SK-N-SH (cell line): ENCODE data around the gene DCHS1. TPM values are rescaled to one million over a fixed set of nuclear protein-coding genes. Genes with fewer than 3 reads are reported as not detected.

ENCODE experiments used
- CTCF ChIA-PET: fragments of 300-600, 350-600 bp; formaldehyde crosslinking; extraction: SDS; loops from one replicate; lab custom pipeline; 2021; lab: Yijun Ruan, JAX
- POLR2A ChIA-PET: fragments of 350-600 bp; sonication (Branson Sonifier 250); formaldehyde crosslinking; extraction: SDS; loops from one replicate; lab custom pipeline; 2020; ENCODE audit warnings: antibody characterized with exemption, inconsistent platforms; lab: Yijun Ruan, JAX
- DNase-seq: peaks from one replicate; pipeline ENCODE4 v3.0.0; 2012
- H2AFZ ChIP-seq: fragments of 200-600 bp; sonication (generic); 2 replicates; pipeline ENCODE4 v1.8.1; 2016; ENCODE audit warnings: antibody characterized with exemption, mild to moderate bottlenecking, low read depth
- H3F3A ChIP-seq: fragments of 200-600 bp; sonication (generic); replicated peaks from 2 replicates; pipeline ENCODE3; 2016; ENCODE audit warnings: antibody characterized with exemption, mild to moderate bottlenecking; ENCODE audit not compliant: insufficient read depth
- H3K27ac ChIP-seq, 2 experiments: fragments of 200-500 bp in 1 of 2; fragments of 200-600 bp in 1 of 2; sonication (Bioruptor generic) in 1 of 2; sonication (generic), shearing (Covaris generic) in 1 of 2; 2 replicates each; pipeline versions ENCODE4 v1.5.1 to v1.6.1; 2014 to 2016; ENCODE audit warnings: low read depth in 2 of 2, inconsistent platforms in 1 of 2, low read length in 1 of 2, mild to moderate bottlenecking in 1 of 2, mixed read lengths in 1 of 2
- H3K27me3 ChIP-seq: fragments of 200-600 bp; sonication (generic), shearing (Covaris generic); 2 replicates; pipeline ENCODE4 v1.6.1; 2016; ENCODE audit warnings: mixed run types; ENCODE audit not compliant: insufficient read depth
- H3K36me3 ChIP-seq, 2 experiments: fragments of 200-500 bp in 1 of 2; fragments of 200-600 bp in 1 of 2; sonication (Bioruptor generic) in 1 of 2; sonication (generic) in 1 of 2; replicated peaks in 1 of 2; 2 replicates each; pipeline versions ENCODE3 to v1.5.1; 2014 to 2016; ENCODE audit warnings: low read length in 1 of 2, mild to moderate bottlenecking in 1 of 2; ENCODE audit not compliant: insufficient read depth in 2 of 2, control insufficient read depth in 1 of 2
- H3K4me1 ChIP-seq, 2 experiments: fragments of 200-500 bp in 1 of 2; fragments of 200-600 bp in 1 of 2; sonication (Bioruptor generic) in 1 of 2; sonication (generic), shearing (Covaris generic) in 1 of 2; 2 replicates each; pipeline versions ENCODE4 v1.5.1 to v1.6.1; 2014 to 2016; ENCODE audit warnings: low read depth in 1 of 2, low read length in 1 of 2, mixed run types in 1 of 2; ENCODE audit not compliant: insufficient read depth in 2 of 2, control insufficient read depth in 1 of 2
- H3K4me2 ChIP-seq: fragments of 200-600 bp; sonication (generic), shearing (Covaris generic); 2 replicates; pipeline ENCODE4 v1.6.1; 2017; ENCODE audit warnings: mixed run types
- H3K4me3 ChIP-seq, 2 experiments: fragments of 200-500 bp in 1 of 2; fragments of 200-600 bp in 1 of 2; sonication (Bioruptor generic) in 1 of 2; sonication (generic), shearing (Covaris generic) in 1 of 2; 2 replicates each; pipeline versions ENCODE4 v1.5.1 to v1.8.1; 2014 to 2016; ENCODE audit warnings: low read depth in 2 of 2, inconsistent platforms in 1 of 2, low read length in 1 of 2, mild to moderate bottlenecking in 1 of 2, mixed read lengths in 1 of 2, moderate library complexity in 1 of 2
- H3K79me2 ChIP-seq: fragments of 200-600 bp; sonication (generic); 2 replicates; pipeline ENCODE4 v1.8.1; 2017; ENCODE audit warnings: mild to moderate bottlenecking; ENCODE audit not compliant: insufficient read depth
- H3K9ac ChIP-seq: fragments of 200-600 bp; sonication (generic); 2 replicates; pipeline ENCODE4 v1.6.1; 2017; ENCODE audit warnings: mixed run types
- H3K9me2 ChIP-seq: fragments of 200-600 bp; sonication (generic); 2 replicates; pipeline ENCODE4 v1.6.1; 2017; ENCODE audit warnings: mixed run types
- H3K9me3 ChIP-seq: fragments of 200-600 bp; sonication (generic); 2 replicates; pipeline ENCODE4 v1.6.1; 2017; ENCODE audit warnings: mixed run types, mild to moderate bottlenecking, moderate library complexity
- H4K20me1 ChIP-seq: fragments of 200-600 bp; sonication (generic); 2 replicates; pipeline ENCODE4 v1.6.1; 2017; ENCODE audit warnings: mild to moderate bottlenecking, mixed run types; ENCODE audit not compliant: insufficient read depth
- CHD2 ChIP-seq: fragments of 150-350 bp; IDR thresholded peaks from 2 replicates; pipeline ENCODE4 v1.6.1; 2018; ENCODE audit warnings: low read length; ENCODE audit not compliant: partially characterized antibody
- ELF1 ChIP-seq: IDR thresholded peaks from 2 replicates; pipeline ENCODE4 v1.4.0; 2012
- EP300 ChIP-seq, 2 experiments: IDR thresholded peaks; 2 replicates each; pipeline versions ENCODE4 v1.4.0 to v1.6.1; 2012; ENCODE audit warnings: borderline replicate concordance in 1 of 2, low read depth in 1 of 2, low read length in 1 of 2
- EZH2phosphoT487 ChIP-seq: fragments of 200-600 bp; sonication (generic); IDR thresholded peaks from 2 replicates; pipeline ENCODE4 v1.6.1; 2017; ENCODE audit warnings: low read depth, mixed run types, mild to moderate bottlenecking, antibody characterized with exemption, moderate library complexity, borderline replicate concordance
- FOXJ3 ChIP-seq: sonication (generic); formaldehyde crosslinking; IDR thresholded peaks from 2 replicates; pipeline ENCODE4 v1.5.1; 2020; ENCODE audit warnings: mild to moderate bottlenecking, missing genetic modification reagents
- GABPA ChIP-seq: IDR thresholded peaks from 2 replicates; pipeline ENCODE4 v1.4.0; 2012; ENCODE audit warnings: low read depth, mild to moderate bottlenecking
- GATA2 ChIP-seq: sonication (generic); formaldehyde crosslinking; IDR thresholded peaks from 2 replicates; pipeline ENCODE4 v1.5.0; 2020; ENCODE audit warnings: mild to moderate bottlenecking, missing genetic modification reagents
- MEF2A ChIP-seq: IDR thresholded peaks from 2 replicates; pipeline ENCODE4 v1.4.0; 2012; ENCODE audit warnings: low read depth, borderline replicate concordance
- MXI1 ChIP-seq: IDR thresholded peaks from 2 replicates; pipeline ENCODE4 v1.6.1; 2012; ENCODE audit warnings: mild to moderate bottlenecking, low read depth, low read length, improper control_type of control experiment
- NRF1 ChIP-seq: IDR thresholded peaks from 2 replicates; pipeline ENCODE4 v1.6.1; 2012; ENCODE audit warnings: low read depth, mild to moderate bottlenecking, low read length
- POLR2AphosphoS5 ChIP-seq: IDR thresholded peaks from 2 replicates; pipeline ENCODE4 v1.6.1; 2012; ENCODE audit warnings: low read depth, low read length
- RAD21 ChIP-seq: IDR thresholded peaks from 2 replicates; pipeline ENCODE4 v1.6.1; 2012; ENCODE audit warnings: mild to moderate bottlenecking, low read length
- RFX5 ChIP-seq: IDR thresholded peaks from 2 replicates; pipeline ENCODE4 v1.6.1; 2012; ENCODE audit warnings: mild to moderate bottlenecking, improper control_type of control experiment, low read length
- RXRA ChIP-seq: IDR thresholded peaks from 2 replicates; pipeline ENCODE4 v1.4.0; 2012; ENCODE audit warnings: low read depth, mild to moderate bottlenecking, borderline replicate concordance
- TAF1 ChIP-seq: IDR thresholded peaks from 2 replicates; pipeline ENCODE4 v1.6.1; 2012; ENCODE audit warnings: low read depth, mild to moderate bottlenecking, low read length, moderate library complexity, borderline replicate concordance
- TCF12 ChIP-seq: IDR thresholded peaks from 2 replicates; pipeline ENCODE4 v1.4.0; 2012
- WGBS: methylation state at CpG from one replicate; pipeline ENCODE4 v1.1.6; 2017; ENCODE audit warnings: low lambda C conversion rate; 5-methylcytosine and 5-hydroxymethylcytosine counted together
- polyA plus RNA-seq, 3 experiments: library from polyadenylated mRNA; depleted of rRNA; stranded (reverse); fragments of >200 nt; gene quantifications; 2 replicates each; pipeline ENCODE4 v1.2.3, GENCODE V29; 2012
- TF ChIP-seq, protein P1 (sequence below): IDR thresholded peaks from 2 replicates; pipeline ENCODE4 v1.6.1; 2012; ENCODE audit warnings: mild to moderate bottlenecking, low read depth, low read length, moderate library complexity
- TF ChIP-seq, protein P2 (sequence below): IDR thresholded peaks from 2 replicates; pipeline ENCODE4 v1.4.0; 2012; ENCODE audit warnings: low read depth, borderline replicate concordance
- TF ChIP-seq, protein P3 (sequence below): IDR thresholded peaks from 2 replicates; pipeline ENCODE4 v1.4.0; 2012; ENCODE audit warnings: low read depth
- TF ChIP-seq, protein P4 (sequence below): IDR thresholded peaks from 2 replicates; pipeline ENCODE4; 2012

DCHS1 gene
- polyA plus RNA-seq, 1 of the 3 experiments (the other 2 are of a cell fraction) = 5.7 TPM

DNA sequence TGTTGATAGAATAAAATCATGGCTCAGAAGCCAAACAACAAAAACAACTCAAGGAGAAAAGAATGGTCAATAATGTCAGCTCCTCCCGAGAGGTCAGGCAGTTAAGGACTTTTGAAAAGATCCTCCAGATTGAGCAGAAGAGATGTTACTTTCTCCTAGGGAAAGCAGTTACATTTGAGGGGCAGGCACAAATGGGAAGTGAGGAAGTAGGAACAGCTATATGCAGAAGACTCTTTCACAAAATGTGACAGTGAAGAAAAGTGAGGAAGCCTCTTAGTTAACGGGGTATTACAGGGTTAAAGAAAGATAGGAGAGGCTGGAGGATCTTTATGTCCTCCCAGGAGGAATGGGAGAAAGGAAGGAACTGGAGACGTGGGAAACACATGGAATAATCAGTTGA is 3.4 kb downstream of the DCHS1 start (continued):
- TF ChIP-seq GATA2 (CRISPR knock-in tag) (no peak), TAF1 (no peak), RAD21 (no peak), TCF12 (no peak)

DNA sequence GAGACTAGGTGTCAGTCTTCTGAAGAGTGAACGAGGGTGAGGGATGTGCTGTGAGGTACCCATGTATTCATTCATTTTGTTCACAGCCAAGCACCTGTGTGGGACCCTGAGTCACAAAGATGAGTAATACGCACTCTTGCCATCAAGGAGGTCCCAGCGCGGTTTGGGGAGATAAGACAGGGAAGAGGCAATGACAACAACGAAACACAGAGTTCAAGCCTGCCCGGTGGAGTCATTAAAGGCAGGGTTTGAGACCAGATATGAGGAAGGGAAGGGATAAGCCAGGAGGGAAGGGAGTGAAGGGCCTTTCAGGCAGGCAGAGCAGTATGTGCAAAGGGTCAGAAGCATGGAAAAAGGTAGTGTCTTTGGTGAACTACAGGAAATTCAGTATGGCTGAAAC is 4.6 kb downstream of the DCHS1 start:
- H4K20me1 ChIP-seq = no peaks in the 10 kb centered on the region
- H3K4me2 ChIP-seq = no peak overlapping the region
- DNase-seq = no peak
- H3K9me3 ChIP-seq = no peaks in the 10 kb centered on the region
- no peak overlapping the region for H3K4me3 ChIP-seq
- H3K27me3 ChIP-seq = no peaks in the 10 kb centered on the region
- CTCF ChIA-PET = interaction anchor here (0.7 to 3.6 kb wide), 2 partner anchors 38 to 55 kb away, joined by 3 to 13 read pairs; no protein-coding TSS in a partner anchor
- no peak overlapping the region for H2AFZ ChIP-seq
- H3F3A ChIP-seq = no peaks in the 10 kb centered on the region
- H3K9me2 ChIP-seq = no peaks in the 10 kb centered on the region
- WGBS = 74% methylated on average over 6 of the region's 6 CpGs
- H3K9ac ChIP-seq = no peak overlapping the region
- POLR2A ChIA-PET = no interaction called here
- H3K4me1 ChIP-seq = peaks cover 6 to 56% of the 10 kb centered on the region in 2 experiments; a peak in 2 of 4 replicates
- H3K36me3 ChIP-seq = no peaks in the 10 kb centered on the region
- TF ChIP-seq, protein P1, sequence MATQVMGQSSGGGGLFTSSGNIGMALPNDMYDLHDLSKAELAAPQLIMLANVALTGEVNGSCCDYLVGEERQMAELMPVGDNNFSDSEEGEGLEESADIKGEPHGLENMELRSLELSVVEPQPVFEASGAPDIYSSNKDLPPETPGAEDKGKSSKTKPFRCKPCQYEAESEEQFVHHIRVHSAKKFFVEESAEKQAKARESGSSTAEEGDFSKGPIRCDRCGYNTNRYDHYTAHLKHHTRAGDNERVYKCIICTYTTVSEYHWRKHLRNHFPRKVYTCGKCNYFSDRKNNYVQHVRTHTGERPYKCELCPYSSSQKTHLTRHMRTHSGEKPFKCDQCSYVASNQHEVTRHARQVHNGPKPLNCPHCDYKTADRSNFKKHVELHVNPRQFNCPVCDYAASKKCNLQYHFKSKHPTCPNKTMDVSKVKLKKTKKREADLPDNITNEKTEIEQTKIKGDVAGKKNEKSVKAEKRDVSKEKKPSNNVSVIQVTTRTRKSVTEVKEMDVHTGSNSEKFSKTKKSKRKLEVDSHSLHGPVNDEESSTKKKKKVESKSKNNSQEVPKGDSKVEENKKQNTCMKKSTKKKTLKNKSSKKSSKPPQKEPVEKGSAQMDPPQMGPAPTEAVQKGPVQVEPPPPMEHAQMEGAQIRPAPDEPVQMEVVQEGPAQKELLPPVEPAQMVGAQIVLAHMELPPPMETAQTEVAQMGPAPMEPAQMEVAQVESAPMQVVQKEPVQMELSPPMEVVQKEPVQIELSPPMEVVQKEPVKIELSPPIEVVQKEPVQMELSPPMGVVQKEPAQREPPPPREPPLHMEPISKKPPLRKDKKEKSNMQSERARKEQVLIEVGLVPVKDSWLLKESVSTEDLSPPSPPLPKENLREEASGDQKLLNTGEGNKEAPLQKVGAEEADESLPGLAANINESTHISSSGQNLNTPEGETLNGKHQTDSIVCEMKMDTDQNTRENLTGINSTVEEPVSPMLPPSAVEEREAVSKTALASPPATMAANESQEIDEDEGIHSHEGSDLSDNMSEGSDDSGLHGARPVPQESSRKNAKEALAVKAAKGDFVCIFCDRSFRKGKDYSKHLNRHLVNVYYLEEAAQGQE = no peak
- TF ChIP-seq GATA2 (CRISPR knock-in tag) (no peak), TAF1 (no peak)
- H3K27ac ChIP-seq = no peak overlapping the region
- no peaks in the 10 kb centered on the region for H3K79me2 ChIP-seq

DNA sequence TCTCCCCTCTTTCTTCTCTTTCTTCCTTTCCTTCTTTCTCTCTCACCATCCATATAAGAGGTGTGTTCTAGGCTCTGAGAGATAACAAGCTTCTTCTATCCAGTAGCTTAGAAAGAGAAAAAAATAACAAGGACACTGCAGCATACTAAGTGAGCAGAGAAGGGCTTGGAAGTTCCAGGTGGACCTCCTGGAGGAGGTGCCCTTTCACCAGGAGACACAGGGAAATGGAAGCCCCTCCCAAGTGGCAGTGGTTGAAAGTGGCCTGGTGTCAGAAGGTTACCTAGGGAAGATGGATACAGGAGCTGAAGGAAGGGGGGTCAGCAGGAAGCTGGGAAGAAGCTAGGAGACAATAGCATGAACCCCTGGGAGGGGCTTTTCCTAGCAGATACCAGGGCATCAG is 5.5 kb downstream of the DCHS1 start:
- Histone ChIP-seq H4K20me1 (no peaks in the 10 kb centered on the region), H3F3A (no peaks in the 10 kb centered on the region), H3K36me3 (no peaks in the 10 kb centered on the region), H3K27ac (no peak overlapping the region), H2AFZ (no peak overlapping the region), H3K9me2 (no peaks in the 10 kb centered on the region), H3K9me3 (no peaks in the 10 kb centered on the region), H3K27me3 (no peaks in the 10 kb centered on the region), H3K4me3 (no peak overlapping the region), H3K9ac (no peak overlapping the region), H3K79me2 (no peaks in the 10 kb centered on the region), H3K4me2 (no peak overlapping the region), H3K4me1 (peaks cover 6 to 62% of the 10 kb centered on the region in 2 experiments; a peak in 2 of 4 replicates)
- ChIA-PET CTCF (interaction anchor here (1.1 to 3.6 kb wide), 5 partner anchors 29 to 271 kb away, joined by 3 to 13 read pairs (median 3); partner anchors contain the start of gene MRPL17), POLR2A (interaction anchor here (1.5 kb wide), 1 partner anchor 23 kb away, joined by 4 read pairs; no protein-coding TSS in a partner anchor)
- DNase-seq = no peak
- TF ChIP-seq ELF1 (no peak), MEF2A (no peak), MXI1 (no peak), GABPA (no peak), CHD2 (no peak), RXRA (no peak), RFX5 (no peak), POLR2AphosphoS5 (no peak), NRF1 (no peak), FOXJ3 (CRISPR knock-in tag) (no peak), EZH2phosphoT487 (no peak), EP300 (IDR thresholded peaks at IDR 0.05; ENCODE audit: borderline replicate concordance in 1 of 2, low read depth in 1 of 2, low read length in 1 of 2) (no peak)
- TF ChIP-seq, protein P2, sequence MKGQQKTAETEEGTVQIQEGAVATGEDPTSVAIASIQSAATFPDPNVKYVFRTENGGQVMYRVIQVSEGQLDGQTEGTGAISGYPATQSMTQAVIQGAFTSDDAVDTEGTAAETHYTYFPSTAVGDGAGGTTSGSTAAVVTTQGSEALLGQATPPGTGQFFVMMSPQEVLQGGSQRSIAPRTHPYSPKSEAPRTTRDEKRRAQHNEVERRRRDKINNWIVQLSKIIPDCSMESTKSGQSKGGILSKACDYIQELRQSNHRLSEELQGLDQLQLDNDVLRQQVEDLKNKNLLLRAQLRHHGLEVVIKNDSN = no peak
- TF ChIP-seq, protein P3, sequence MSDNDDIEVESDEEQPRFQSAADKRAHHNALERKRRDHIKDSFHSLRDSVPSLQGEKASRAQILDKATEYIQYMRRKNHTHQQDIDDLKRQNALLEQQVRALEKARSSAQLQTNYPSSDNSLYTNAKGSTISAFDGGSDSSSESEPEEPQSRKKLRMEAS = no peak
- TF ChIP-seq, protein P4, sequence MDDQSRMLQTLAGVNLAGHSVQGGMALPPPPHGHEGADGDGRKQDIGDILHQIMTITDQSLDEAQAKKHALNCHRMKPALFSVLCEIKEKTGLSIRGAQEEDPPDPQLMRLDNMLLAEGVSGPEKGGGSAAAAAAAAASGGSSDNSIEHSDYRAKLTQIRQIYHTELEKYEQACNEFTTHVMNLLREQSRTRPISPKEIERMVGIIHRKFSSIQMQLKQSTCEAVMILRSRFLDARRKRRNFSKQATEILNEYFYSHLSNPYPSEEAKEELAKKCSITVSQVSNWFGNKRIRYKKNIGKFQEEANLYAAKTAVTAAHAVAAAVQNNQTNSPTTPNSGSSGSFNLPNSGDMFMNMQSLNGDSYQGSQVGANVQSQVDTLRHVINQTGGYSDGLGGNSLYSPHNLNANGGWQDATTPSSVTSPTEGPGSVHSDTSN = no peak
